ENCODE measurements around the gene CARD6.

Gene CARD6

DNA sequence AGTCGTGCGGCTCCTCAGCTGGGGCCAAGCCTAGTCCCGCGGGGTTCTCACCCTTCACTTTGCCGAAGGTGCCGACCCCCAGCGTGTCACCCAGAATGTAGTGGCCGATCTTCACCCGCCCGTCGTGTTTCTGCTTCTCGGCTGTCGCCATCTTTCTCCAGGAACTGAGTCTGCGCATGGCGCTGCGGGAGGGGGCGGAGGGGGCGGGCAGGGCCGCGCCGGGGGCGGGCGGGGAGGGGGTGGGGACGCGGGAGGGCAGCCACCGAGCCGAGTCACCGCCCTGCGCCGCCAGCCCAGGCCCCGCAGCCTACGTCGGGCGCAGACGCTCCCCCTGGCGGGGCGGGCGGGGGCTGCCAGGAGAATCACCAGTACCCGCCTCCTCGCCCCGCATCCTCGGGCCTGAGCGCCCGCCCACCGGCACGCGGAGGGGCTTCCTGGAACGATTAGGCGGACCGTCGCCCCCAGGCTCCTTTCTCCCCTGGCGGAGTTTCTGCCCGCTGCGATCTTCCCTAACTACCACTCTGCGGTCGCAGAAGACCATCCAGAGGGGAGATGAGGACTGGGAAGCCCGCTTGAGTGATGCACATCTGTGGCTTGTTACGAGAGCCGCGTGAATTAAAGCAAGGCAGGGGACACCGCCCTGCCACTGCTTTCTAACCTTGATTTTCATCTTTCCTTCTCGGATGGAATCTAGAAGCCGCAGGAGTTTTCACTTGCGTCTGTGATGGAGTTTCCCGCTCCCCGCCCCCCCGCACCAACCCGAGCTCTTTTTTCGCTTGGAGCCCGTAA, 43.0 kb upstream of the CARD6 start, which contains the start of gene PRKAA1:
Gene PRKAA1, minus strand, starts transcription at position 363 of the 789 bp plus-strand sequence. Its CDS starts 185 bp downstream, at position 178.
- TF ChIP-seq, protein P1, sequence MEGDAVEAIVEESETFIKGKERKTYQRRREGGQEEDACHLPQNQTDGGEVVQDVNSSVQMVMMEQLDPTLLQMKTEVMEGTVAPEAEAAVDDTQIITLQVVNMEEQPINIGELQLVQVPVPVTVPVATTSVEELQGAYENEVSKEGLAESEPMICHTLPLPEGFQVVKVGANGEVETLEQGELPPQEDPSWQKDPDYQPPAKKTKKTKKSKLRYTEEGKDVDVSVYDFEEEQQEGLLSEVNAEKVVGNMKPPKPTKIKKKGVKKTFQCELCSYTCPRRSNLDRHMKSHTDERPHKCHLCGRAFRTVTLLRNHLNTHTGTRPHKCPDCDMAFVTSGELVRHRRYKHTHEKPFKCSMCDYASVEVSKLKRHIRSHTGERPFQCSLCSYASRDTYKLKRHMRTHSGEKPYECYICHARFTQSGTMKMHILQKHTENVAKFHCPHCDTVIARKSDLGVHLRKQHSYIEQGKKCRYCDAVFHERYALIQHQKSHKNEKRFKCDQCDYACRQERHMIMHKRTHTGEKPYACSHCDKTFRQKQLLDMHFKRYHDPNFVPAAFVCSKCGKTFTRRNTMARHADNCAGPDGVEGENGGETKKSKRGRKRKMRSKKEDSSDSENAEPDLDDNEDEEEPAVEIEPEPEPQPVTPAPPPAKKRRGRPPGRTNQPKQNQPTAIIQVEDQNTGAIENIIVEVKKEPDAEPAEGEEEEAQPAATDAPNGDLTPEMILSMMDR (IDR thresholded peaks at IDR 0.05; ENCODE audit: control extremely low read depth, extremely low read depth, low read depth, missing control alignments): peak; percentile 73
- ChIA-PET CTCF (interaction anchor here (0.6 to 1.1 kb wide), 6 partner anchors 12 to 47 kb away, joined by 3 to 4 read pairs (median 3); no protein-coding TSS in a partner anchor), POLR2A (interaction anchor here (0.6 to 0.7 kb wide), 4 partner anchors 22 to 150 kb away, joined by 5 to 7 read pairs (median 6); no protein-coding TSS in a partner anchor)
- DNase-seq (ENCODE audit: extremely low spot score): peak; percentile 92

DNA sequence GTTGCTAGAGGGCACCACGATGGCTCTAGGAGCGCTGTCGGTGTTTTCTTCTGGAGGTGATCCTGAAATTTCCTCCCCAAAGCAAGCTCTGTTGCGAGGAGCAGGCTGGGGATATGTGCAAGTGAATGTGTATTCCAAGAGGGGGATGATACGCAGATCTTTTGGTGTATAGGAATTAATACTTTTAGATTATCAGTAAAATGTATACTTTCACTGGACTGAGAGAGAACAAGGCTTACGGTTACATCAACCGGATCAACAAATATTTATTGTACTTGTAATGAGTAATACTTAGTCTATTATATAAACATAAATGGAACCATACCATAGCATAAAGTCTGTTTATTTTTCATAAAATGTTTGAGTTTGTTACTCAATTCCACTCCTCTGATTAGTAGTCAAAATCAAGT, 42.4 kb upstream of the CARD6 start:
- no peak for DNase-seq (ENCODE audit: extremely low spot score)
- CTCF ChIA-PET: interaction anchor here (0.6 to 1.0 kb wide), 3 partner anchors 12 to 35 kb away, joined by 3 to 4 read pairs (median 3); no protein-coding TSS in a partner anchor
- TF ChIP-seq, protein P1 (IDR thresholded peaks at IDR 0.05; ENCODE audit: control extremely low read depth, extremely low read depth, low read depth, missing control alignments): no peak
- POLR2A ChIA-PET: interaction anchor here (0.6 kb wide), 1 partner anchor 46 kb away, joined by 7 read pairs; no protein-coding TSS in a partner anchor

DNA sequence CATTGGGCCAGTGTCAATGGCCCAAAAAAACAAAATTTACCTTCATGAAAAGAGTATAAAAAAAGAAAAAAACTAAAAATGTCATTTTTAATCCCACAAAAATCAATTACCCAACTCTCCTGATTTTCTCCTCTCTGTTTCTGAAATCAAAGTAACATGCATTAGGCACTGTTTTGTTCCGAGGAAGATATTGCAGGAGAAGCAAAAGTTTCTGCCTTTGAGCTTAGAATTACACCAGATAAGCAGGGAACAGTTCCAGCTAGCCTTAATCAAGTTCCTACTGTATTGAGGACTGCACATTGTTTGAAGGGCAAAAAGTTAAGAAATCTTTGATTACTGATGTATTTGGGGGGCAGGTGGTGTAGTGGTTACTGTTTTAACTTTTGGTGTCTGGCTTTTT, 41.9 kb upstream of the CARD6 start:
- ChIA-PET POLR2A (no interaction called here), CTCF (interaction anchor here (1.0 kb wide), 2 partner anchors 22 to 36 kb away, joined by 3 read pairs; no protein-coding TSS in a partner anchor)
- TF ChIP-seq, protein P1 (IDR thresholded peaks at IDR 0.05; ENCODE audit: control extremely low read depth, extremely low read depth, low read depth, missing control alignments): no peak
- no peak for DNase-seq (ENCODE audit: extremely low spot score)

DNA sequence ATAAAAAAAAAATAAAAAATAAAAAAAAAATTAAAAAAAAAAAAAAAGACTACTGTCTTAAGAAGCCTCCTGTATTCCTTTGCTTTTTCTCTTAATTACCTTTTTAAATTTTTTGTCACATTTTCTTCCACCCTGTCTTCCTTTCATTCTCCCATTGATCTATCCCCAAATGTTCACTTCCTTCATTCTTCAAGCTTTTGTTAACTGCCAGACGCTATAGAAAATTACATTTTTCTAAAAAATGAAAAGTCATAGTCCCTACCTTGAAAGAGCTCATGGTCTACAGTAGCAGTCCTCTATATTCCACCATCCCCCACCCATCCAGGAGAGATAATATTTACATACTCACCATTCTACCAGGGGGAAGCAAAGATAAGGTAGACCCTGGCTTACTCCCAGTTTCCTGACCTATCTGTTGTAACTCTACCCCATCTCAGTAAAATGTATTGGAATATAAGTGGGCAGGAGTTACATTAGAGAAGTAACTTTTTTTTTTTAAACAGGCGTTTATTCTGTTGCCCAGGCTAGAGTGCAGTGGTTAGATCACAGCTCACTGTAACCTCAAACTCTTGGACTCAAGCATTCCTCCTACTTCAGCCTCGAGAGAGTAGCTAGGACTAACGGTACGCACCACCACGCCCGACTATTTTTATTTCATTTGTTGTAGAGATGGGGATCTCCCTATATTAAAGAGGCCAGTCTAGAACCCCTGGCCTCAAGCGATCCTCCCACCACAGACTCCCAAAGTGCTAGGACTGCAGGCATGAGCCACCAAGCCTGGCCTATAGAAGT, 39.2 kb upstream of the CARD6 start:
- no peak for DNase-seq (ENCODE audit: extremely low spot score)
- ChIA-PET CTCF (interaction anchor here (0.7 kb wide), 1 partner anchor 11 kb away, joined by 3 read pairs; no protein-coding TSS in a partner anchor), POLR2A (no interaction called here)
- TF ChIP-seq, protein P1 (IDR thresholded peaks at IDR 0.05; ENCODE audit: control extremely low read depth, extremely low read depth, low read depth, missing control alignments): no peak

DNA sequence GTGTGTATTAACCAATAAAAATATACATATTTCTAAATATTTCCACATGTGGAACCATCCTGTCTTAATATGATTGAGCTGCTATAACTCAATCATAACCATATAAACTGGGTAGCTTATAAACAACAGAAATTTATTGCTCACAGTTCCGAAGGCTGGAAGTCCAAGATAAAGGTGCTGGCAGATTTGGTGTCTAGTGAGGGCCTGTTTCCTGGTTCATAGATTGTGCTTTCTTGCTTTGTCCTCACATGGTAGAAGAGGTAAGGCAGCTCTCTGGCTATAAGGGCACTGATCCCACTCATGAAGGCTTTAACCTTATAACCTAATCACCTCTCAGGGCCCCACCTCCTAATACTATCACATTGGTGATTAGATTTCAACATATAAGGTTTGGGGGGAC, 29.0 kb upstream of the CARD6 start:
- TF ChIP-seq, protein P1 (IDR thresholded peaks at IDR 0.05; ENCODE audit: control extremely low read depth, extremely low read depth, low read depth, missing control alignments): no peak
- DNase-seq (ENCODE audit: extremely low spot score): no peak
- ChIA-PET CTCF (interaction anchor here (0.7 to 1.3 kb wide), 4 partner anchors 9 to 66 kb away, joined by 3 read pairs; no protein-coding TSS in a partner anchor), POLR2A (no interaction called here)

DNA sequence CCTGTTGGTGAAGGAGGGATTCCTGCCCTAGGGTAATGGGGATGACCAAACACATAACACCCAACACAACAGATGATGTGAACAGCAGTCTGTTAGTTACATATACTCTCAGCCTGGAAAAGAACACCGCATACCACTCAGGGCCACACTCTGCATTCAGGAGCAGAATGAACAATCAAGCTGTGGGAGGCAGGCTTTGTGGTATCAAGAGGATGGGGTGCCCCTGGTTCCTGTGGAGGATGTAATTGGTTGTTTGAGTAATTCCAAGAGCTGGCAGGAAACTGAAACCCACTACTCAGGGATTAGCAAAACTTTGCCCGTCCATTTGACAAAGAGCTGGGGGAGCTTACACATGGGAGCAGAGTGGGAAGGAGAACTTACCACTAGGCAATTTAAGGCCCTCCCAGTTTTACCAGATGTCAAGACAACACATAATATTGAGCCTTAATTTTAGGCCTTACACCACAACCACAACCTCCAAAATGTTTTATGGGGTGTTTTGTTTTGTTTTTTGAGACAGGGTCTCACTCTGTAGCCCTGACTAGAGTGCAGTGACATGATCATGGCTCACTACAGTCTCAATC, 27.4 kb upstream of the CARD6 start:
- ChIA-PET CTCF (no interaction called here), POLR2A (interaction anchor here (0.6 to 1.0 kb wide), 2 partner anchors 18 to 550 kb away, joined by 3 to 6 read pairs; no protein-coding TSS in a partner anchor)
- no peak for DNase-seq (ENCODE audit: extremely low spot score)
- TF ChIP-seq, protein P1 (IDR thresholded peaks at IDR 0.05; ENCODE audit: control extremely low read depth, extremely low read depth, low read depth, missing control alignments): no peak

All from GM10248 (cell line).